Esophagus (tissue), 2 donors: ENCODE results near the gene SUGCT. TPM values are rescaled to one million over a fixed set of nuclear protein-coding genes. Genes with fewer than 3 reads are reported as not detected.
"Not testable (repeated sequence)": the region's sequence is repeated elsewhere in the genome, so short reads cannot be mapped to it uniquely, and the experiment has no call there.

Source experiments
- H3K27ac ChIP-seq, 2 donors: one replicate each; pipeline ENCODE4 v1.5.1; 2013; ENCODE audit warnings: low read depth in 2 of 2, mild to moderate bottlenecking in 2 of 2, inconsistent platforms in 1 of 2, low read length in 1 of 2, moderate library complexity in 1 of 2
- H3K27me3 ChIP-seq, 2 donors: one replicate each; pipeline ENCODE4 v1.6.1; 2013; ENCODE audit warnings: low read length in 2 of 2, control low read depth in 1 of 2, mild to moderate bottlenecking in 1 of 2; ENCODE audit not compliant: insufficient read depth in 2 of 2, control insufficient read depth in 1 of 2
- H3K36me3 ChIP-seq, 2 donors: one replicate each; pipeline ENCODE4 v1.6.1; 2013; ENCODE audit warnings: low read length in 1 of 2; ENCODE audit not compliant: control insufficient read depth in 2 of 2, insufficient read depth in 2 of 2
- H3K4me1 ChIP-seq, 2 donors: one replicate each; pipeline ENCODE4 v1.6.1; 2013; ENCODE audit warnings: low read length in 1 of 2; ENCODE audit not compliant: control insufficient read depth in 2 of 2, insufficient read depth in 2 of 2
- H3K4me3 ChIP-seq, 2 donors: one replicate each; pipeline ENCODE4 v1.5.1; 2013; ENCODE audit warnings: low read length in 2 of 2, mild to moderate bottlenecking in 2 of 2, low read depth in 1 of 2, moderate library complexity in 1 of 2
- H3K9me3 ChIP-seq, 2 donors: one replicate each; pipeline ENCODE4 v1.6.1; 2013; ENCODE audit warnings: mild to moderate bottlenecking in 2 of 2, low read depth in 1 of 2, low read length in 1 of 2, moderate library complexity in 1 of 2; ENCODE audit not compliant: control insufficient read depth in 2 of 2, insufficient read depth in 1 of 2
- WGBS, 2 donors: extraction: QIAGEN DNeasy Blood & Tissue Kit; methylation state at CpG; one replicate each; pipeline ENCODE4 v1.1.7; 2013; 5-methylcytosine and 5-hydroxymethylcytosine counted together
- polyA plus RNA-seq, 2 donors: library from polyadenylated mRNA; stranded (reverse); fragments of 200-250 nt; gene quantifications; one replicate each; pipeline ENCODE4 v1.2.3, GENCODE V29; 2013
- donor health status: healthy with polysubstance abuse.
- donor health status: Bipolar disorder and iron deficiency.

The SUGCT gene
- polyA plus RNA-seq, 2 donors, result 1.7 to 2.3 TPM

- Histone ChIP-seq H3K27ac (no peak overlapping the region), H3K4me3 (no peak overlapping the region), H3K27me3 (no peaks in the 10 kb centered on the region), H3K4me1 (no peaks in the 10 kb centered on the region), H3K36me3 (no peaks in the 10 kb centered on the region), H3K9me3 (no peaks in the 10 kb centered on the region)
- 85% methylated on average over 2 of the region's 2 CpGs for WGBS, 2 donors
These were observed 78.5 kb downstream of the SUGCT start for GRCh38 chr7:40213291-40213690.

GRCh38 chr7:40213856-40214255 is 79.1 kb downstream of the SUGCT start:
- Histone ChIP-seq H3K4me1 (no peaks in the 10 kb centered on the region), H3K4me3 (no peak overlapping the region), H3K27ac (no peak overlapping the region), H3K36me3 (no peaks in the 10 kb centered on the region), H3K27me3 (no peaks in the 10 kb centered on the region), H3K9me3 (no peaks in the 10 kb centered on the region)
- 85 to 95% methylated on average over 3 of the region's 3 CpGs for WGBS, 2 donors

GRCh38 chr7:40218612-40219011 is 83.8 kb downstream of the SUGCT start:
- H3K27ac ChIP-seq, H3K9me3 ChIP-seq, H3K4me1 ChIP-seq, H3K36me3 ChIP-seq, H3K4me3 ChIP-seq, H3K27me3 ChIP-seq: not testable (repeated sequence)
- WGBS, 2 donors, result 96 to 97% methylated on average over 7 of the region's 7 CpGs

GRCh38 chr7:40219917-40220316 is 85.1 kb downstream of the SUGCT start:
- no peaks in the 10 kb centered on the region for H3K27me3 ChIP-seq
- WGBS, 2 donors, result 52 to 72% methylated on average over 2 of the region's 2 CpGs
- H3K36me3 ChIP-seq, result no peaks in the 10 kb centered on the region
- H3K9me3 ChIP-seq, result no peaks in the 10 kb centered on the region
- no peak overlapping the region for H3K4me3 ChIP-seq
- H3K4me1 ChIP-seq, result no peaks in the 10 kb centered on the region
- no peak overlapping the region for H3K27ac ChIP-seq

GRCh38 chr7:40220421-40220911 is 85.7 kb downstream of the SUGCT start:
- Histone ChIP-seq H3K27me3 (no peaks in the 10 kb centered on the region), H3K4me3 (no peak overlapping the region), H3K27ac (no peak overlapping the region), H3K9me3 (no peaks in the 10 kb centered on the region), H3K36me3 (no peaks in the 10 kb centered on the region), H3K4me1 (no peaks in the 10 kb centered on the region)

- WGBS, 2 donors, result 76 to 82% methylated on average over 2 of the region's 2 CpGs
- Histone ChIP-seq H3K27me3 (no peaks in the 10 kb centered on the region), H3K4me1 (no peaks in the 10 kb centered on the region), H3K36me3 (no peaks in the 10 kb centered on the region), H3K27ac (no peak overlapping the region), H3K9me3 (no peaks in the 10 kb centered on the region), H3K4me3 (no peak overlapping the region)
These were observed 87.0 kb downstream of the SUGCT start for GRCh38 chr7:40221836-40222235.

- H3K4me1 ChIP-seq, result no peaks in the 10 kb centered on the region
- no peak overlapping the region for H3K27ac ChIP-seq
- no peaks in the 10 kb centered on the region for H3K36me3 ChIP-seq
- H3K27me3 ChIP-seq, result no peaks in the 10 kb centered on the region
- no peak overlapping the region for H3K4me3 ChIP-seq
- no peaks in the 10 kb centered on the region for H3K9me3 ChIP-seq
- 51 to 78% methylated on average over 2 of the region's 2 CpGs for WGBS, 2 donors
These were observed 88.8 kb downstream of the SUGCT start for GRCh38 chr7:40223451-40224127.

- Histone ChIP-seq H3K4me3 (no peak overlapping the region), H3K4me1 (no peaks in the 10 kb centered on the region), H3K27me3 (no peaks in the 10 kb centered on the region), H3K27ac (no peak overlapping the region), H3K36me3 (no peaks in the 10 kb centered on the region), H3K9me3 (no peaks in the 10 kb centered on the region)
- 76 to 81% methylated on average over 4 of the region's 4 CpGs for WGBS, 2 donors
These were observed 95.3 kb downstream of the SUGCT start for GRCh38 chr7:40230101-40230500.

- H3K4me1 ChIP-seq, result no peaks in the 10 kb centered on the region
- no peaks in the 10 kb centered on the region for H3K36me3 ChIP-seq
- H3K27ac ChIP-seq, result no peak overlapping the region
- 76% methylated on average over 1 of the region's 1 CpG for WGBS, 2 donors
- H3K9me3 ChIP-seq, result no peaks in the 10 kb centered on the region
- no peaks in the 10 kb centered on the region for H3K27me3 ChIP-seq
- H3K4me3 ChIP-seq, result no peak overlapping the region
These were observed 97.0 kb downstream of the SUGCT start for GRCh38 chr7:40231796-40232195.

- WGBS, 2 donors, result 30 to 32% methylated on average over 7 of the region's 7 CpGs
- Histone ChIP-seq H3K4me1 (no peaks in the 10 kb centered on the region), H3K4me3 (no peak overlapping the region), H3K27me3 (no peaks in the 10 kb centered on the region), H3K27ac (no peak overlapping the region), H3K36me3 (no peaks in the 10 kb centered on the region), H3K9me3 (no peaks in the 10 kb centered on the region)
These were observed 97.6 kb downstream of the SUGCT start for GRCh38 chr7:40232242-40232893.
